GM12878 (cell line): ENCODE data around the gene METTL8.

Experiments used
- HDGF ChIP-seq: fragments of 450-650 bp; IDR thresholded peaks from 2 replicates; pipeline ENCODE4 v1.6.1; 2016; ENCODE audit warnings: antibody characterized with exemption
- IKZF1 ChIP-seq: fragments of 450-650 bp; conservative IDR thresholded peaks from 2 replicates; pipeline ENCODE4 v1.6.1; 2017; ENCODE audit warnings: antibody characterized with exemption, mild to moderate bottlenecking
- NFYB ChIP-seq: IDR thresholded peaks from 2 replicates; pipeline ENCODE4 v1.6.1; 2011; ENCODE audit warnings: low read depth, mild to moderate bottlenecking, low read length, improper control_type of control experiment, moderate library complexity; ENCODE audit not compliant: insufficient read depth
- POLR2A ChIP-seq: IDR thresholded peaks from 2 replicates; pipeline ENCODE4 v1.6.1; 2011; ENCODE audit warnings: low read depth, mild to moderate bottlenecking, low read length
- RAD21 ChIP-seq: IDR thresholded peaks from 2 replicates; pipeline ENCODE4 v1.6.1; 2011; ENCODE audit warnings: mild to moderate bottlenecking, low read depth, low read length, moderate library complexity; ENCODE audit not compliant: insufficient read depth
- RAD51 ChIP-seq: fragments of 450-650 bp; IDR thresholded peaks from 2 replicates; pipeline ENCODE4 v1.6.1; 2016; ENCODE audit warnings: moderate library complexity, mild to moderate bottlenecking, inconsistent platforms
- REST ChIP-seq: IDR thresholded peaks from 2 replicates; pipeline ENCODE4 v1.6.1; 2012; ENCODE audit warnings: mild to moderate bottlenecking, low read depth, low read length

GRCh38 chr2:171399292-171399691, 34.5 kb downstream of the METTL8 start:
- TF ChIP-seq HDGF (no peak), POLR2A (no peak), RAD21 (no peak), RAD51 (no peak), NFYB (no peak), IKZF1 (no peak), REST (no peak)
